Measurements from ENCODE around the gene NRG3.
"Not testable (repeated sequence)": the region's sequence is repeated elsewhere in the genome, so short reads cannot be mapped to it uniquely, and the experiment has no call there.

Gene NRG3

DNA sequence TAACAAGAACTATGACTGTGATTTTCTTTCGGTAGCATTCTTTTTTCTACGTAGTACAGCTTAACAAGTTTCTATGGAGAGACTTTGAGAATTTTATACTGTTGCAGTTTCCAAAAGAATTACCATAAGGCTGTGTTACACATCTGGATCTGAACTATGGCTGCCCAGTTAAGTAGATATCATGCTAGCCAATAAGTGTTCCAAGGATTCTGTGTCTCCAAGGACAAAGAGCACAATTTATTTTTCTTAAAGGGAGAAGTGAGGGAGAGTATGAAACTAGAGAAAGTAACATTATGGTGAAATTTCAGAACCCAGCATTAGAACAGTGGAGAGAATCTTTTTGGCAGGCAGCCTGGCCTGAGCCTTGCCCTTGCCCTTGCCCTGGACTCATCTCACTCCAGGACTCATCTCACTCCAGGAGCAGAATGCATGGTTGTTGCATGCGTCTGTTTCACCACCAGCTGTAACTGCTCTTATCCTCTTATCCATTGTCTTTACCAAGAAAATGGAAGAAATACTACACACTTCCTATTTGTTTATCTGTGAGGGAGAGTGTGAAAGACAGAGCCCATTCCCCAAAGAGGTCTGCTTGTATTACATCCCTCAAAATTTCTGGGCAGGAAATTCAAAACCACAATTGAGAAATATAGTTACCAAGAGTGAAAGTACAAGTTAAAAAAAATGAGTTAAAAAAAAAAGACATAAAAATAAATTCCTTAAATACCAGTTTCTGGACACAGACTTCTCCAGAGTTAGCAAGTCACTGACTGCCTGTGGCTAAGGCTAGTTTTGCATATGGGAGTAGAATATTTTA, 1067.5 kb downstream of the NRG3 start:
- ChIA-PET POLR2A (no interaction called here), CTCF (interaction anchor here (0.8 kb wide), 1 partner anchor 33 kb away, joined by 3 read pairs; no protein-coding TSS in a partner anchor)
- no peak for DNase-seq (ENCODE audit: extremely low spot score)
- TF ChIP-seq, protein P1, sequence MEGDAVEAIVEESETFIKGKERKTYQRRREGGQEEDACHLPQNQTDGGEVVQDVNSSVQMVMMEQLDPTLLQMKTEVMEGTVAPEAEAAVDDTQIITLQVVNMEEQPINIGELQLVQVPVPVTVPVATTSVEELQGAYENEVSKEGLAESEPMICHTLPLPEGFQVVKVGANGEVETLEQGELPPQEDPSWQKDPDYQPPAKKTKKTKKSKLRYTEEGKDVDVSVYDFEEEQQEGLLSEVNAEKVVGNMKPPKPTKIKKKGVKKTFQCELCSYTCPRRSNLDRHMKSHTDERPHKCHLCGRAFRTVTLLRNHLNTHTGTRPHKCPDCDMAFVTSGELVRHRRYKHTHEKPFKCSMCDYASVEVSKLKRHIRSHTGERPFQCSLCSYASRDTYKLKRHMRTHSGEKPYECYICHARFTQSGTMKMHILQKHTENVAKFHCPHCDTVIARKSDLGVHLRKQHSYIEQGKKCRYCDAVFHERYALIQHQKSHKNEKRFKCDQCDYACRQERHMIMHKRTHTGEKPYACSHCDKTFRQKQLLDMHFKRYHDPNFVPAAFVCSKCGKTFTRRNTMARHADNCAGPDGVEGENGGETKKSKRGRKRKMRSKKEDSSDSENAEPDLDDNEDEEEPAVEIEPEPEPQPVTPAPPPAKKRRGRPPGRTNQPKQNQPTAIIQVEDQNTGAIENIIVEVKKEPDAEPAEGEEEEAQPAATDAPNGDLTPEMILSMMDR (IDR thresholded peaks at IDR 0.05; ENCODE audit: control extremely low read depth, extremely low read depth, low read depth, missing control alignments): no peak

DNA sequence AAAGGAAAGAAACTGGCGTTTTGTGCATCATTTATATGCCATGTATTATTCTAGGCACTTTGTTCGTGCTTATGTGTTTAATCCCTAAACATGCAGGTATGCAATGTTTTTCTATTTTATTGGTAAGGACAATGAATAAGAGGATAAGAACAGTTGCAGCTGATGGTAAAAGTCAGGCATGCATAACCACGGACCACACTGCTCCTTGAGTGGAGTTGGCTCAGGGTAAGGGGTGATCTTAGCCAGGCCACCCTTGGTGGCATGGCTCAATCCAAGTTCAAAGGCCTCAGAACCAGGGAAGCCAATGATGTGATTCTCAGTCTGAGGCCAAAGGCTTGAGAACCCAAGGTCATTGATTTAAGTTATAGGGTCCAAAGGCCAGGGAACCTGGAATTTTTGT, 1068.1 kb downstream of the NRG3 start:
- ChIA-PET CTCF (no interaction called here), POLR2A (no interaction called here)
- TF ChIP-seq, protein P1 (IDR thresholded peaks at IDR 0.05; ENCODE audit: control extremely low read depth, extremely low read depth, low read depth, missing control alignments): no peak
- DNase-seq (ENCODE audit: extremely low spot score): no peak

DNA sequence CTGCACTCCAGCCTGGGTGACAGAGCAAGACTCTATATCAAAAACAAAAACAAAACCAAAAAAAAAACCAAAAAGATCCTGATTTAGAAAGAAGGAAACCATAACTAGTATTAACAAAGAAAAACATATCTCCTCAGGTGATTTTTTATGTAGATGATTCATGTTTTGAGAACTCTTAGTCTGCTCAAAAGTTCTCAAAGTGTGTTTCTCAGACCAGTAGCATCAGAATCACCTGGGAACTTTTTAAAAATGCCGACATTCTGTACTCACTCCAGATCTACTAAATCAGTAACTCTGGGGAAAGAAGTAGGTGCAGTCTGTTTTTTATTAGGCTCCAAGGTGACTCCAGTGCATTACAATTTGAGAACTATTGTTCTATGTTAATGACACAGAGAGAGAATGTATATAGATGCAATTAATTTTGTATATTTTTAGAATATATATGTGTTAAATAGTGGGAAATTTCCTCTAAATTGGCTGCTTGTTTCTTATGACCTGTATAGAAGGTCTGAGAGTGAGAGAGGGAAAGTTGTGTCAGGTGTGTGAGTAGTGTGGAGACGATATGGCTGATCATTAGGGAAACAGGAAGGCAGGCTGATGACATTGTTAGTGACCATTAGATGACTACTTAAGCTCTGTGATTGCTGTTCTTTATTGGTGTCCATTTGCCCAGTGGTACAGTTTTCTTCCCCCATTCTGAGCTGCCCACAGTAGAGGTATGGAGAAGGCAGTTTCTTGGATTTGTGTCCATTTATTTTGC, 1075.0 kb downstream of the NRG3 start:
- ChIA-PET POLR2A (no interaction called here), CTCF (interaction anchor here (1.2 to 1.3 kb wide), 3 partner anchors 11 to 20 kb away, joined by 3 to 4 read pairs (median 3); no protein-coding TSS in a partner anchor)
- DNase-seq (ENCODE audit: extremely low spot score): no peak
- TF ChIP-seq, protein P1 (IDR thresholded peaks at IDR 0.05; ENCODE audit: control extremely low read depth, extremely low read depth, low read depth, missing control alignments): no peak

DNA sequence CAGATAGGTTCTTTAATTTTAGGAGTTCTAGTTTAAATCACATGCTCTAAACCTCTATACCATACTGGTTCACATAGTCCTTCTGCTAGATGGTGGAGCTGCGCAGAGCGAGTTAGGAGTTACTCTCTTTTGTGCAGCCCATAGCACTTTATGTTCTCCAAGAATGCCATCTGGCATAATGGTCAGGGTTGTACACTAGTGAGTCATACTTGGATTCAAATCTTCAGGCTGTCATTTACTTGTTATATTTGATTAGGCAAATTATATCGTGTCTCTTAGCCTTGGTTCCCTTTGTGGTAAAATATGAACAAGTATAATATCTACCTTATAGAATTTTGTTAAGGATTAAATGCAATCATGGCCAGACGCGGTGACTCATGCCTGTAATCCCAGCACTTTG, 1078.3 kb downstream of the NRG3 start:
- TF ChIP-seq, protein P1 (IDR thresholded peaks at IDR 0.05; ENCODE audit: control extremely low read depth, extremely low read depth, low read depth, missing control alignments): no peak
- no peak for DNase-seq (ENCODE audit: extremely low spot score)
- ChIA-PET POLR2A (no interaction called here), CTCF (interaction anchor here (0.6 to 2.0 kb wide), 2 partner anchors 142 to 157 kb away, joined by 3 to 7 read pairs; no protein-coding TSS in a partner anchor)

DNA sequence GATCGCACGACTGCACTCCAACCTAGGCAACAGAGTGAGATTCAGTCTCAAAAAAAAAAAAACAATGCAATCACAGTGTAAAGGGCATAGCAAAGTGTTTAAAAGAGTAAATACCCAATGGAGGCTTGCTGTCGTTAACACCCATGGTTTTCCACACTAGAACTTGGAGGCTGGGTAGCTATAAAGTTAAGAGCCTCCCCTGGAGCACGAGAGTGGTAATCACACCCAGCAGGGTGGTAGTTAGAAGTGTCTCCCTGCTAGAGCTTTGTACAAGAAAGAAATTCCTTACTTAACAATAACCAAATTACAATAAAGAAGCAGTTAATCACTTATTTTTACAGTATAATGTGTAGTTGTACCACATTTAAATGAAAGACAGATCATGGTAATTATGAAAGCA, 1078.9 kb downstream of the NRG3 start:
- POLR2A ChIA-PET: no interaction called here
- TF ChIP-seq, protein P1 (IDR thresholded peaks at IDR 0.05; ENCODE audit: control extremely low read depth, extremely low read depth, low read depth, missing control alignments): no peak
- CTCF ChIA-PET: interaction anchor here (0.6 to 2.0 kb wide), 3 partner anchors 16 to 158 kb away, joined by 3 to 7 read pairs (median 3); no protein-coding TSS in a partner anchor
- no peak for DNase-seq (ENCODE audit: extremely low spot score)

DNA sequence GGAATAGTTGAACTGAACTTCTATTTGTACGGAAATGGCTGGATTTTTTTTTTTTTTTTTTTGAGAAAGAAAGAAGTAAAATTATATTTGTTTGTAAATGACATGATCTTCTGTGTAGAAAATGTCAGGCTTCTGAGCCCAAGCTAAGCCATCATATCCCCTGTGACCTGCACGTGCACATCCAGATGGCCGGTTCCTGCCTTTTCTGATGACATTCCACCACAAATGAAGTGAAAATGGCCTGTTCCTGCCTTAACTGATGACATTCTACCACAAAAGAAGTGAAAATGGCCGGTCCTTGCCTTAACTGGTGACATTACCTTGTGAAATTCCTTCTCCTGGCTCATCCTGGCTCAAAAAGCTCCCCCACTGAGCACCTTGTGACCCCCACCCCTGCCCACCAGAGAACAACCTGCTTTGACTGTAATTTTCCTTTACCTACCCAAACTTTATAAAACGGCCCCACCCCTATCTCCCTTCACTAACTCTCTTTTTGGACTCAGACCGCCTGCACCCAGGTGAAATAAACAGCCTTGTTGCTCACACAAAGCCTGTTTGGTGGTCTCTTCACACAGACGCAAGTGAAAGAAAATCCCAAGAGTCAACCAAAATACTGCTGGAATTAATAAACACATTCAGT, 1085.5 kb downstream of the NRG3 start:
- DNase-seq (ENCODE audit: extremely low spot score); POLR2A ChIA-PET: not testable (repeated sequence)
- CTCF ChIA-PET: interaction anchor here (1.1 kb wide), 1 partner anchor 10 kb away, joined by 3 read pairs; no protein-coding TSS in a partner anchor

All from GM10248 (cell line).